Posterior cingulate gyrus (tissue), 11 donors: ENCODE results near the gene RIMS1.

ENCODE experiments used
- DNase-seq, 10 donors: peaks; one replicate each; pipeline versions ENCODE4 v3.0.0 to v3.0.0-alpha.2; 2020 to 2021; ENCODE audit warnings: mixed read lengths in 3 of 10
- intact Hi-C: fragments of 100-400 bp; cut with DNase I; formaldehyde crosslinking; loops from one replicate; pipeline ENCODE4 v1.15.1; 2023

RIMS1 gene

DNA sequence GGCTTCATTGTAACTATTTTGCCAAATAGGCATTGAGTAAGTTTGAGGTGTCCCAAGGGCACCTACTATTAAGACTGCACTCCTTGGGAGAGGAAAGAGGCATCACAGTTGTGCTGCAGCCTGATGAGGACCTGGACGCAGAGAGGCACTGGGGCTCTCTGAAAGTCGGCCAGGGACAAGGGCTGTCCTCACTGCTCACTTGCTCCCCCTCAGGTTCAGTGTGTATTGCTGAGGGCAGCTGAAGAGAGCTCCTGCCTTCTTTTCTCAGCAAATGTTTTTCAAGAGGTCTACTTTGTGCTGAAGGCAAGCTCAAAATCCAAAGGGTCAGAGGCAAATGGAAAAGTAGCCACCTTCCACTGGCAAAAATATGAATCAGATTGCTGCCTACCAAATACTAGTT, 331.8 kb downstream of the RIMS1 start:
- intact Hi-C loops = no loop called here
- DNase-seq = peak in 8 of 10 donors; percentile 27 to 88 (median 41)

DNA sequence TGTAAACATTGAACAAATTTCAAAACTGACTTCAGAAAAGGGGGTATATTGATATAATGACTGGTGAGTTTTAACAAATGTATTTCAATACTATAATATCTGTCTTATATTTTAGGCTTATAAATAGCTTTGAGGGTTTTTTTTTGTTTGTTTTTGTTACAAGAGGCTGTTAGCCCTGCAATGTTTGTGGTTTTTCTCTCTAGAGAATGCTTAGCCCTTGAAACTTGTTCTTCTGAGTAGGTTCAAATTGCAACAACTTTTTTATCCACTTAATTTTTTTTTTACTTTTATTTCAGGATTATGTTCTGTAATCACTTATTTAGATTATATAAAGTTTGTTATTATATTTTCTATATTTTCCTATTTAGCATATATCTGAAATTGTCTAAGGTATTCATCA, 333.2 kb downstream of the RIMS1 start:
- intact Hi-C loops = no loop called here
- DNase-seq = no peak

DNA sequence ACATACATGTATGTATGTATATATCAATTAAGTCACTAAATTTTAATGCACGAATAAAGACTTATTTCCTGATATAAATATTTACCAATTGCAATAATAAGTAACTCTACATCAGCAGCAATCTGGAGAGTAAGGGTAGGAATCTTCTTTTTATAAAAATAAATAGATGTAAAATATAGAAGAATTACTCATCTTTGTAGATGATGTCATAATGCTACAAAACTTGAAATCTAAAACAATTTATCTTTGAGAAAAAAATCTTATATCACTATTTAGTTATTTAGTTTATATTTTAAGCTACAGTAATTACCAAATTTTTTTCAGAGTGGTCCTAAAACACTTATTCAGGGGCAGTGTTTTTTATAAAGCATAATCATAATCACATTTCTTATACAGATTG, 351.7 kb downstream of the RIMS1 start:
- intact Hi-C loops = no loop called here
- no peak for DNase-seq

DNA sequence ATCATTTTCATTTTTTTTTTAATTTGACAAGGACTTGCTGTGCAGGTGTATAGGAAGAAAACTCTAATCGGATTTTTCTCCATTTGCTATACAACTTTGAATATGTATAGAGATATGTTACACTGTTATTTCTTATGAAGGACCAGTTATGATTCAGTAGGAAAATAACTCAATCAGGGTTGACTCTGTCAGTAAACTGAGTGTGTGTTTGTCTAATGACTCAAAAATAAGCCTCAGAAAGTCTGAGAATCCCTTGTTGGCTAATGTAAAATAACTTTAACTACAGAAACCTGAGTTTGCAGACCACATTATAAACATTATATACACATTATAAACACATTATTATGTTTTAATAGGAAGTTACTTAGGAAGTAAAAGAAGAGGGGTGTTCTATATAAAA, 352.6 kb downstream of the RIMS1 start:
- intact Hi-C loops = no loop called here
- DNase-seq = no peak

DNA sequence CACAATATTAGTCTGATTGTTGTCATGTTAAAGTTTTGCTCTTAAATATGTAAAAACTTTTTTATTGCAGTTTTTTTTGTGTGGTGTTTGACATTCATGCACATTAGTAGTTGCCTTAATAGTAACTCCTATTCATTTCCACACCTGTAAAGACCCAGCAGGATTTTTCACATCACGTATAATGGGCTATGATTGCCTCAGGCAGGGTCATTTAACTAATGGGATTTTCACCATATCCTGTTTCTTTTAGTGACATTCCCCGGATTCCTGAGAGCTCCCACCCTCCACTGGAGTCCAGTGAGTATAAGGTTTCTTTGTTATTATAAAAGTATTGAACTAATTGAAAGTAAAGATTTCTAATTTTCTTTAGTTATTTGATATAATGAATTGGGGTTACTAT, 359.2 kb downstream of the RIMS1 start:
- intact Hi-C loops = no loop called here
- DNase-seq = no peak

DNA sequence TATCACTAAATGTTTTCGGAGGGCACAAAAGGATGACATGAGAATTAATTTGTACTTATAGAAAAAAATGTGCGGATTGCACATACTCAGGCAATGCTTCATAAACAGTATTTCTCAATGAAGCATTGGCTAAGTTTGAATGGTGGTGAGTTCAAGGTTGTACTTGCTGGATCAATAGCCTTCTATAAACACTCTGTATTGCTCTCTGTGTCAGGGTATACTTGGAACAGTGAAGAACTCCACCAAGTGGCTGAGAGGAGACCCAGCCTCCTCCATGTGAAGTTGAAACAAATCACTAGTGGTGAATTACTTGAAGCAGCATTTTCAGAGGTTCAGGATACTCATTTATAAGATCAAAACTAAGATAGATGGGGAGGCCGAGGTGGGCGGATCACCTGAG, 360.6 kb downstream of the RIMS1 start:
- intact Hi-C loops = no loop called here

DNA sequence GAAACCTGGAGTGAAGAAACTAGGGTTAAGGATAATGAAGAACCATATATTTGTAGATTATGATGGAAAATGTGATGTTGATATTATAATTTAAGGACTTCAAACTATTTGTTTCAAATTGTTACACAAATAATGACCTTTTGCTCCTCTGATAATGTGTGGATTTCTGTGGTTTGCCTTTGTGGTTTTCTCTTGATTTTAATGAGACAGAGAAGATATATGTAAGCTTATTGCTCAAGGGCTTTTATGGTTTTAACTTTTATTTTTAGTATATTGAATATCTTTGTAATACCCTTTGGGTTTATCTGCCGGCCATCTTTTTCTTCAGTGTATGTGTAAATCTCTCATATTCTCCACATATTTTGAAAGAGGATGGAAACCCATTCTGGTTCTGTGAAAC, 362.3 kb downstream of the RIMS1 start:
- intact Hi-C loops = no loop called here
- no peak for DNase-seq

More for the DNA sequence above, 360.6 kb downstream of the RIMS1 start:
- no peak for DNase-seq

DNA sequence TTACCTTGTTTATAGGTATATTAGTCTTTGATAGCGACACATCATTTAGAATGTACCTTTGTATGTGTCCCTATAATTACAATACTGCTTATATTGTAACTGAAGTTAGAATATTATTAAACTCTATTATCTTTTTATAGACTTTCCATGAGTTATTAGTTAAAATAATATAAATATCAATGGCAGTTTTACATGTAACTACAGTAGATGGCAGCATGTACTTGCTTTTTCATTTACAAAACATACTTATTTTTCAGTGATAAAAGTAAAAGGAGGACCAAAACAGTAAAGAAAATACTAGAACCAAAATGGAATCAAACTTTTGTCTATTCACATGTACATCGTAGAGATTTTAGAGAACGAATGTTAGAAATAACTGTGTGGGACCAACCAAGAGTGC, 364.3 kb downstream of the RIMS1 start:
- no peak for DNase-seq
- intact Hi-C loops = no loop called here

DNA sequence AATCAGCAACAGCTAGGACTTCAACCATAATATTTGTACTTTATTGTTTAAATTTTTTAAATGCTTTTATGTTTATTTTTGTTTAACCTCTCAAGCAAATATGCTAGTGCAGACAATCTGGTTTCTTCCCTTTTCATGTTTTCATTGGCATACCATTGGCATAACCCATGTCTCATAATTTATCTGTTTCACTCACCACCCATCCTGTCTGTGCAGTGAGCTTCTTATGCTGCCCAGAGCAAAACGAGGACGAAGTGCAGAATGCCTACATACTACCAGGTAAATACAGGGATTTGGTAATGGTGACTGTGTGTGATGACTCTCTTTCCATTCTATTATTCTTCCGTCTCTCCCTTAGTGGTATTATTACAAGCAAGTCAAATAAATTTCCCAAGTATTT, 374.1 kb downstream of the RIMS1 start:
- no peak for DNase-seq
- intact Hi-C loops = no loop called here

DNA sequence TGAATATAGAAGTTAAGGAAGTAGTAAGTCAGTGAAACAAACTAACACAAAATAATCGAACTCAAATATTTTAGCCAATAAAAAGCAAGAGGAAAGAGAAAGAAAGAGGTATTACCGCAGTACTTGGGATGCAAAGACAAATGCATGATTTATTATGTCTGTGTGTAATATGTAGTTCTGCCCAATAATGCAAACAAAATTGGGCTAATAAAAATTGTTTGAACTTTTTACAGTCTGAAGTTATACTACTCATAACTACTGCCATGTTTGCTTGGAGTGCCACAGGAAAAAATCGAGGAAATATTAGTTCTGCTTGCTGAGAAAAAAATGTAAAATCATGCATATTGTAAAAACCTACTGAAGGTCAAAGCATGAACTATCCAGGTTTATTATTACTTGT, 375.2 kb downstream of the RIMS1 start:
- no peak for DNase-seq
- intact Hi-C loops = no loop called here

DNA sequence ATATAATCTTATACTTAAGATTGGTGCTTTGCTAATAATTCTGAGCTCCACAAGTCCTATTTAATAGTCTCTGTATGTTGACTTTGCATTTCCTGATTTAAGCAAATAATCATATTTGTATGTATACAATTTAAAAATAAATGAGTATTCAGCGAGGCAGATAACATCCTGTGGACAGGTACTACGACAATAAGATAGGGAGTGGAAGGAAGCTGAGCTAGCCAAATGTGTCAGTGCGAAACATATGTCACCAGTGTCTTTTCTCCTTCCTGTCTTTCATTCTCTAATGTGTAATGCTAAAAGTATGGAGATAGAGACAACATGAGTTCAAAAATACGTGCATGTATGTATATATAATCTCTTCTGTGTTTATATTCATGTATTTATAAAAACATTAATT, 375.9 kb downstream of the RIMS1 start:
- no peak for DNase-seq
- intact Hi-C loops = no loop called here

DNA sequence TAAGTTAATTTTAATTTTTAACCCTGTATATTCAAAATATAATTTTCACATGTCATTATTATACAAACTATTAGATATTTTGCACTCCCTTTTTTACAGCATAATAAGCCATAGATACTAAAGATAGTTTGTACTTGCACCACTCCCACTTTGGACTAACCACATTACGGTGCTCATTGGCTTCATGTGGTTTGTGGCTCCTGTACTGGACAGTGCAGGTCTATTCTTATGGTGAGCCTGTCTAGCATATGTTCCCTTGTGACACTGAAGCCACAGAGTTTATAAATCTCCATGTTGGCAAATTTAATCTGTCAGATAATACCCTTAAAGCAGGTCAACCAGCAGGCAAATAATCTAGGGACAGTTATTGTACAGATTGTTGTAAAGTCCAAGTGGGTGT, 381.1 kb downstream of the RIMS1 start:
- intact Hi-C loops = no loop called here
- DNase-seq = no peak

DNA sequence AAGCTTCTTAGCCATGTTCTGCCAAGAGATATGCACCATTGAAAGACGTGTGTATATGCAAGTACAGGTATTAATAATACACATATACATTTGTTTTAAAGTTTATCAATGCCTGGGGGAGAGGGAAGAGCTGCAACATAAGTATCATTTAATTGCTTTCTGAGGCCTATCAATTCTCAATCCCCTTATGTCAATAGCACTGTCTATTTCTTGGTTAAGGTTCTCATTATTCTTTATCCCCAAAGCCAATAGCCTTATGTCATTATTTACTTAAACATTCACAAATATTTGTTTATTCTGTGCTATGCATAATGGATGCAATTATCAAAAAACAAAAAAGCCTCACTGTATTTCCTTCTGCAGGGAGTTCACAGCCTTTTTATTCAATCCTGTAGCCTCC, 385.2 kb downstream of the RIMS1 start:
- intact Hi-C loops = no loop called here
- DNase-seq = no peak

DNA sequence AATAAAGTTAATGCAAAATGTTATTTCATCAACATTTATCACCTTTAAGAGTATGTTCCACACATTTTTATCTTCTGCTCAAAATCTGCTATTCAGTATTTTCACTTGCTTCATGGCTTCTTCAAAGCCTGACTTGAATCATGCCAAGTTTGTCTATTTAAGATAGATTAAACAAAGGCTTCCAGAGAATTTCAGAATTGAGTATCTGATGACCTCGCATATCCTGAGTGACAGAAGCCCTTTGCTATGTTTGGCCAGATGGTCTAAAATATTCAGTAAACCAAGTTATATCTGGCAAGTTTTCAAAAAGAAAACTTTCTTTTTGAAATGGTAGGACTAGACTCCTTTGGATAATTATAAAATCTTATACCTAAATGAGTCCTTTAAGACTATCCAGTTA, 386.6 kb downstream of the RIMS1 start:
- DNase-seq = no peak
- intact Hi-C loops = no loop called here

DNA sequence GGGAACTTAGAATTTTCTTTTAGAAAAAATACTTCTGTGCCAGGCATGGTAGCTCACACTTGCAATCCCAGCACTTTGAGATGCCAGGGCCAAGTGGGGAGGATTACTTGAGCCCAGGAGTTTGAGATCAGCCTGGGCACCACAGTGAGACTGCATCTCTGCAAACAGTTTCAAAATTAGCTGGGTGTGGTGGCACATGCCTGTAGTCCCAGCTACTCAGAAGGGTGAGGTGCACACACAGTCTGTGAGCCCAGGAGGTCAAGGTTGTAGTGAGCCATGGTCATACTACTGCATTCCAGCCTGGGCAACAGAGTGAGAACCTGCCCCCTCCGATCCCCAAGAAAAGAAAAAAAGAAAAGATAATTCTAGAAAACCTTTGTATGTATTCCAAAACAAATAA, 389.5 kb downstream of the RIMS1 start:
- DNase-seq = peak in 1 of 10 donors; percentile 35
- intact Hi-C loops = no loop called here

DNA sequence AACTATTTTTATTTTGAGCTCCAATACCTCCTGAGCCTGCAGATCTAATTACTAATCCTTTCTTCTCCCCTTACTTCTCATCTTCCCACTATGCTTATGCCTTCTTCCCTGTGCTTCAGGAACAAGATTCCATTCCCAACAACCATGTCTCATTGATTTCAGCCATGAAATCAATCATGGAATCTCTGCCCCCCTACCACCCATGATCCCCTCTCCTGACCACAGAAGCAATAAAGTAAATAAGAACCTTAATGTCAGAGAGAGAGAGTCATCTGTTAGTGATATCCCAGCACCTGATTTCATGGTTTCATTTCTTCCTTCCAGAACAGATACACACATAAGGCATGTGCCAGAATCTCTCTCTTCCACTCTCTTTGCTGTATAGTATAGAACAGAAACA, 395.9 kb downstream of the RIMS1 start:
- DNase-seq = no peak
- intact Hi-C loops = no loop called here

DNA sequence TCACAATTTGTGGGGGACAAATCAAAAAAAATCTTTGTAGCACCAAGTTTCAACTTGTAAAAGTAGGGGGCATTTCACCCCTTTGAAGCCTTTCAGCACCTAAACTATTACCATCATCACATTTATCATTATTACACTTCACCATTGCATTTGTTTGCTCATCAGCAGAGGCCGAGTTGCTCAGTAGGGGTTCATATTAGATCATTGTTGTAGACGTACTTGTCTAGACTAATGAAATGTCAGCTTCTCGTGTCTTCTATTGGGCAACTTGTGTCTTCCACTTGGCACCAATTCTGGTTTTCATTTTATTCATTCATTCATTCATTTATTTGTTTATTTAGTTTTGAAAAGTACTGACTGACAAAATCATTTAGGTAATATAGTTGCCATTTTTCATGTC, 397.2 kb downstream of the RIMS1 start:
- intact Hi-C loops = no loop called here
- DNase-seq = no peak

DNA sequence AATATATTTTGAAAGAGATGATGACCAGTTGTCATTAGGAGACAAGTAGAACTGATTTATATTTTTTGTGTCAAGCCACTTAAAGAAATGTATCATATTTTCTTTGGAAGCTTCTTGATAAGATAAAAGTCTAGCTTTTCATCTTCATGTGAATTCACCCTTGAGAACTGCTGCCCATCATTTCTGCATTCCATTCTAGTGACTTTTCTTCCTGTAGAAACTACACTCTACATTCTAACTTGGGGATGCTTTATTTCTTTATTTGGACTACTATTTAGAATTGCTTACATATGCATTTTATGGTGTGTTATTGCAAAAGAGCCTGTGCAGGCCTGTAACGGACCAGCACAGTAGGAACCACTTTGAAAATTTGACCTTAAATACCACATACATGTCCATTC, 400.6 kb downstream of the RIMS1 start:
- no peak for DNase-seq
- intact Hi-C loops = no loop called here

DNA sequence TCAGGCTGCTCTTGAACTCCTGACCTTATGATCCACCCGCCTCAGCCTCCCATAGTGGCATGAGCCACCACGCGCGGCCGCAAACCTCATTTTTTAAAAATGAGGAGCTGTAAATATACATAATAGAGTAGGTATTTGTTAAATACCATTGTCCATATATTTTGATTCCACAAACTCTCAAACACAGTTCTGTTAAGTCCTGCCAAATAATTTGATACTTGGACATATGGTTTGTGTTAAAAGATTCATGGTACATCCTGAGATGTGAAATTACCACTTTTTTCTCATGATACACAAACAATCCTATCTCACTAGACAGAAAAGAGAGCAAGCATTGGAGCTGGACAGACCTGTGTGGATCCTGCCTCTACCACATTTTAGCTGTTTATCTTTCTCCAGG, 401.5 kb downstream of the RIMS1 start:
- peak in 1 of 10 donors; percentile 44 for DNase-seq
- intact Hi-C loops = no loop called here

DNA sequence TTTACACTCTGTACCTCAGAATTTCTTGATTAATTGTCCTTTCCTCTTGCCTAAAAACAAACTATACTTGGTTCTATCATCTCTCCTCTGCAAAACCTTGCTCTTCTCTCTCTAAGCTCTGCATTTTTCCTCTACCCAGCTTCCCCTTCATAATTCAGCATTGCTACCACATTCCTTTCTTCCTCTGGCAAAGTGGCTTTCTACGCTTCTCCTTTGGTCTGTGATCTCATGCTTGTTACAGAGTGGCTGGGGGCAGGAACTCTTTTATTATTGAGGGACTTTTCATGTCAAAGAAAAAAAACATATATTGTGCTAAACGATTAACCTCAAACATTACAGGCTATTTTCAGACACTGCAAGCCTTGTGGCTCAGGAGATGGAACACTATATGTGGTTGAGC, 402.2 kb downstream of the RIMS1 start:
- intact Hi-C loops = no loop called here
- DNase-seq = no peak

DNA sequence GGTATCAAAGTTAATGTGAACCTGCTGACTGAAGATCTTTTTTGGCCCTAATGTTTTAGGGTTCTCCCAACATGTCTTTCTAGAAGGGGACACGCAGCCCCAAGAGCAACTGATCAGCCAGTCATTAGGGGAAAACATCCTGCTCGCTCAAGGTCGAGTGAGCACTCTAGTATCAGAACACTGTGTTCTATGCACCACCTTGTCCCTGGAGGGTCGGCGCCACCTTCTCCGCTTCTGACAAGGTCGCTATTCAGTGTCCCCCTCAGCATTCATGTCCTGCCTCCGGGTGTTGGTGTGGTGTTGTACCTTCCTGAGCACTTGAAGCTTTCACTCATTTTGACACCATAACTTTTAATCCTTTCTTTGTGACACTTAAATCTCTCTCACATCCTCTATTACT, 404.3 kb downstream of the RIMS1 start:
- intact Hi-C loops = no loop called here
- peak in 2 of 10 donors; percentile 41 to 45 for DNase-seq

DNA sequence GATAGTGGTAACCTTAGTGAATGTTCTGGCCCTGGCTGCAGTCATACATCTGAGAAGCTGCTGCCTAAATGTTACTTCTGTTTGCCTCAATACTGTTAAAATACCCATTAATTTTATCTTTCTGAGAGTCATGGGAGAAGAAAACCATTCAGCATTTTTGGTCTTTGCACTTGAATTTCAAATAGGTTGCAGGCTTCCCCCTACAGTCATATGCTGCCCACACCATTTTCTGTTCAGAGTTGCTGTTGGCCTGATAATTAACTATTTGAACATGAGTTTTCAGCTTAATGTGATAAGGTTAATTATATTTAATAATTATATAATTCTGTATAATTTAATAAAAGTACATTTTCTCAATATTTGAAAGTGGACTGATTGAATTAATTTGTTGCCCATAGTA, 410.0 kb downstream of the RIMS1 start:
- intact Hi-C loops = no loop called here
- DNase-seq = no peak

DNA sequence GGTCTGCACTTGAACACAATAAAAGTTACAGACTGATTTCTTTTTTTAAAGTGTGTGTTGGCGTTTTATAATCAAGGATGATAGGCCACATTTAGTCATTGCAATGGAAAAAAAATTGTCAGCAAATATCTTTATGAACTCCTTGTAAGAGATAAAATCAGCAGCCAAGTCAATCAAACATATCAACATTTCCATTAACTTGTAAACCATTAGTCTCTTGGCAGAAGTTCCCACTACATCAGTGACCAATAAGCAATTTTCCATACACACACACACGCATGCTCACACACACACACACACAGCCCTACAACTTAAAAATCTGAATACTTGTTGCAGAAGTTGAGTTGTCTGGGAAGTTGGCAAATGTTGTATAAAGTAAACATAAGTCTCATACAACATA, 419.6 kb downstream of the RIMS1 start:
- intact Hi-C loops = no loop called here
- DNase-seq = no peak
